Measurements from ENCODE around the gene MB21D2.
A peak's percentile ranks its signal among the peaks of the same experiment; 100 is the strongest.
"Not testable (repeated sequence)": the region's sequence is repeated elsewhere in the genome, so short reads cannot be mapped to it uniquely, and the experiment has no call there.

Gene MB21D2

DNA sequence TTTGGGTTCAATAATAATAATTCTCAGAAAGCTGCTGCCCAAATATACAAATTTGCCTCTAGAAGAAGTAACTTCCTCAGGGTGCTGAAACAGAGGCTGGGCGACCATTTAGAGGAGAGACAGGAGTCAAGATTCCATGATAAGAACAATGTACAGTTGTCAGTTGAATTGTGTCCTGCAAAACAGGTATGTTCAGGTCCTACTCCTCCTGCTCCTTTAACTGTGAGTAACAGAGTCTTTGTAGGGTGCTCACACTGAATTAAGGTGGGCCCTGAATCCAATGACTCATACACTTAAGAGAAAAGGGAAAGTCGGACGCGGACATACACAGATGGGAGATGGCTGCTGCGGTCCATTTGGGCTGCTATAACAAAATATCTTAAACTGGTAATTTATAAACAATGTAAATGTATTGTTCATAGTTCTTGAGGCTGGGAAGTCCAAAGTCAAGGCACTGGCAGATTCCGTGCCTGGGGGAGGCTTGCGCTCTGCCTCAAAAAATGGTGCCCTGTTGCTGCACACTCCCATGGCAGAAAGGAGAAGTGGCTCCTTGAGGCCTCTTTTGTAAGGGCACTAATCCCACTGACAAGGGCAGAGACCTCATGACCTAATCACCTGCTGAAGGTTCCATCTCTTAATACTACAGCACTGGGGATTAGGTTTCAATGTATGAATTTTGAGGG lies 55.1 kb downstream of the MB21D2 start:
- DNase-seq (ENCODE audit: low read depth in 1 of 2, low spot score in 1 of 2), result no peak

DNA sequence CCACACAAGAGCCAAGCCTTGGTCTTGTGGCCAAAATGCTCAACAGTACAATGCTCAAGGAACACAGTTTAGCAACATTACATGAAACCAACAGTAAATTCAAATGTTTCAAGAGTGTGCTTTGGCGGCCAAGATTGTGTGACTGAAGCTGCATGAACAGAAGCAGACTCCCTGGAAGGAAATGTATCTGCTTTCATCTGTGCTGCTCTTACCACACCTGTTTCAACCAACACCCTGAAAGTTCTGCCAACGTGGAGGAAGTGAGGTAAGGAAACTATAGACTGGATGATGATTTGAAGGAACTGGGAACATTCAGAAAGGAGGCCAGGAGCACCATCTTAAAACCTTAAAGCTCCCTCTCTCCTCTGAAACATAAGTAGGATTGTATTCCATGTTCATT lies 55.7 kb downstream of the MB21D2 start:
- DNase-seq (ENCODE audit: low read depth in 1 of 2, low spot score in 1 of 2), result no peak

GRCh38 chr3:192860454-192860853 lies 57.2 kb downstream of the MB21D2 start:
- no peak for DNase-seq (ENCODE audit: low read depth in 1 of 2, low spot score in 1 of 2)

DNA sequence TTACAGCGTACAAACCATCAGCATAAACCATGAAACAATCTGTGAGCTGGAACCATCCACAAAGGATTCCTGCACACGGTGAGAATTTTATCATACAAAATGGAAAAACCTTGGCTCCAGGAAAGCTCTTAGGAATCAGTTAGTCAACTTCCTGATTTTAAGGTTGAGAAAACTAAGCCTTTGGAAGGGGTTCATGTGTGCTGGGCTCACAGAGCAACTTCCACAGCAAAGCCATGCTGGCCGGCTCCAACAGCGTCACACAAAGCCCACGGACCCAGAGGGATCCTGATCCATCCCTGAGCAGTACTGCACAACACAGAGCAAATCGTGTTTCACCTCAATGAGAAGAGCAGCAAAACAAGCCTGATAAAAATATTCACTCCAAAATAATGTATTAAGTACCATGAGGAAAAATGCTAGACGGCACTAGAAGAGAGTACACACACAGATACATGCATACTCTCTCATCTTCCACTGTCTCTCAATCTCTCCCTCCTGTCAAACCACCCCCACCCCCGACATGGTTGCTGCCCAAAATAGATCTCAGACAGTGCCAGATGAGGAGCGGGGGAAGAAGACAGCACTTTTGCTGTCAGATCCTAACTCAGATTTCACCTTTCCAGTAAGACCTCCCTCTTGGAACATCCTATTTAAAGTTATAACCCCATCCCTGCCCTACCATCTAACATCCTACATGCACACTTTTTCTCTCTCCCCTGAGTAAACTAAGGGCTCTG lies 58.6 kb downstream of the MB21D2 start:
- DNase-seq (ENCODE audit: low read depth in 1 of 2, low spot score in 1 of 2), result no peak

- DNase-seq (ENCODE audit: low read depth in 1 of 2, low spot score in 1 of 2), result no peak
Measured at GRCh38 chr3:192857260-192857661, 60.4 kb downstream of the MB21D2 start.

GRCh38 chr3:192855434-192855833 lies 62.2 kb downstream of the MB21D2 start:
- no peak for DNase-seq (ENCODE audit: low read depth in 1 of 2, low spot score in 1 of 2)

DNA sequence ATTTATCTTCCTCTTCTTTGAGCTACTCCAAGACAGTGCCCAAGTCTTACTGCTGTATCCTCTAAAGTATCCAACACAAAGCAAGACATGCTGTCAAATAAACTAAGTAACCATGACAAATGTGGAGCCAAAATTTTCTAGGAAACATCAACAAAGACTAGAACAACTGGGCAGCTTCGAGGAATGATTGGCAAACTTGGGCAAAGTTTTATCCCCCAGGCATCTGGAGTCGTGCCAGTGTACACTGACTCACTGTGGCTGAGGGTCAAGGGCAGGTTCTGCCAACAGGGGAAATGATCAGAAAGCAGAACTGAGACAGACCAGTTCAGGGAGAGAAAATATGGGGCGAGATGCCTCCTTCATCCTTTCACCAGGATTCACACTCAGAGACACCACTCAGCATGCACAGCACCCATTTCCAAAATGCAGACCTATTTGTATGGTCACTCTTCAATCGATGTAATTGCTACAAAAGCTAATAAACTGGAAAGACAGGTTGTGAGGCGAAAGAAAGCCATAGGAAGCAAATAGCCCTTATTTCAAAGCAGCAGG lies 65.8 kb downstream of the MB21D2 start:
- DNase-seq (ENCODE audit: low read depth in 1 of 2, low spot score in 1 of 2), result no peak

GRCh38 chr3:192850451-192850981 lies 67.1 kb downstream of the MB21D2 start:
- peak in 1 of 2 donors; percentile 18 for DNase-seq (ENCODE audit: low read depth in 1 of 2, low spot score in 1 of 2)

DNA sequence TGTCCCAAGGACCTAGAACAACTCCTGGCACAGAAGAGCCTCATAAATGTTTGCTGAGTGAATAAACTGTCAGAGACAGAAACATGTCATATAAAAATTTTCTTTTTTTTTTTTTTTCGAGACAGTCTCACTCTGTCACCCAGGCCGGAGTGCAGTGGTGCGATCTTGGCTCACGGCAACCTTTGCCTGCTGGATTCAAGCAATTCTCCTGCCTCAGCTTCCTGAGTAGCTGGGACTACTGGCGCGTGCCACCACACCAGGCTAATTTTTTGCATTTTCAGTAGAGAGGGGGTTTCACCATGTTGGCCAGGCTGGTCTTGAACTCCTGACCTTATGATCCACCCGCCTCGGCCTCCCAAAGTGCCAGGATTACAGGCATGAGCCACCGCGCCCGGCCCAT lies 67.8 kb downstream of the MB21D2 start:
- not testable (repeated sequence) for DNase-seq (ENCODE audit: low read depth in 1 of 2, low spot score in 1 of 2)

DNA sequence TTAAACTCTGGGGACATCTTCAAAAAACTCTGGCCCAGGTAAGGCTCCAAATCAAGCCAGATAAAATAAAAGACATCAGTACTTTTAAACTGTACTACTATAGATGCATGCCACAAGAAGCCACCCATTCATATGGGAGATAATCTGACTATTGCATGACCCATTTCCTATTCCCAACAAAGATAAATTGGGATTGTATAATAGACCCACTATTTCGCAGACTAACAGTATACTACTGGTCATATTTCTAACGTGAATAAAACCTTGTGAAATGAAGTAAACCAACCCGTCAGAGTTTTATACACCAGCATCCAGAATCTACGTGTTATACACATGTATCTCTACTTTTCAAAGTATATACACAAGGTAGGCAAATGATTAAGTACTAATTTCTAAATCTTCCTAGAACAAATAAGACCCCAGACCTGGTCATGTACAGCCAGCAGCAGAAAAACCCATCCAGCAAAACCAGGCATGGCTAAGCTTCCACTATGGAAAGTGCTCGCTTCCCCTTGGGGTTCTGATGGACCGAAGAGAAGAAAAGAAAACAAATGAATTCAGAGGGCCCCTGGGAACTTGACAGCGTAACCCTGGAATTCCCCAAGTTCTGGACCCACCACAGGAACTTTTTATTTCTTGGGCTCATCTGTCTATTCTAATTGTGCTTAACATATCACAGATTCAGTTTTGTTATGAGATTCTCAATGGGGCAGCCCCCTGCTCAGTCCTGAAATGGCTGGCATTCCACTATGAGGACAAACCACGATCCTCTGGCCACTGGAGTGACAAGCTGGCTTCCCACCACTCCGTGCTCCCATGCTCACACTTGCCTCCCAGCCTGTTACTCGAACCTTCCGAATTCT lies 69.1 kb downstream of the MB21D2 start:
- DNase-seq (ENCODE audit: low read depth in 1 of 2, low spot score in 1 of 2), result no peak

- no peak for DNase-seq (ENCODE audit: low read depth in 1 of 2, low spot score in 1 of 2)
Measured at GRCh38 chr3:192847941-192848340, 69.7 kb downstream of the MB21D2 start.

GRCh38 chr3:192845526-192845855 lies 72.2 kb downstream of the MB21D2 start:
- no peak for DNase-seq (ENCODE audit: low read depth in 1 of 2, low spot score in 1 of 2)

GRCh38 chr3:192844836-192845525 lies 72.7 kb downstream of the MB21D2 start:
- no peak for DNase-seq (ENCODE audit: low read depth in 1 of 2, low spot score in 1 of 2)

- no peak for DNase-seq (ENCODE audit: low read depth in 1 of 2, low spot score in 1 of 2)
Measured at GRCh38 chr3:192844486-192844765, 73.2 kb downstream of the MB21D2 start.

GRCh38 chr3:192843723-192844485 lies 73.8 kb downstream of the MB21D2 start:
- DNase-seq (ENCODE audit: low read depth in 1 of 2, low spot score in 1 of 2), result no peak

GRCh38 chr3:192843119-192843518 lies 74.5 kb downstream of the MB21D2 start:
- no peak for DNase-seq (ENCODE audit: low read depth in 1 of 2, low spot score in 1 of 2)

- no peak for DNase-seq (ENCODE audit: low read depth in 1 of 2, low spot score in 1 of 2)
Measured at GRCh38 chr3:192842711-192843110, 74.9 kb downstream of the MB21D2 start.

DNA sequence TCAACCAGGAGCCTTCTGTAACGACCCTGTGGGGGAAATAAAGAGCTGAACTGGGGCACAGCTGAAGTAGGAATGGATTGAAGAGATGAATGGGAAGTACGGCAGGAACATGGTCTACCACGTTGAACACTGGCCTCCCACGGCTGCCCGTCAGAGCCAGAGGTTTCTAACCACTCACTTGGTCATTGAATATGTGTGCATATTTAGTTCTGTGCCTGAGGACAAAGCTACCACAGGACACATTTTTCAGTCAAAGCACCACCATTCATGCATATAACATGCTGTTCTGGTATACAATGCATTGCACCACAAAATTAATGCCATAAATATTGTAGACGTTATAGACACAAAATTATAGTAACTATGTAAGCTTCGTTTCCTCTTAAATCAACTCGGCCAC lies 75.5 kb downstream of the MB21D2 start:
- no peak for DNase-seq (ENCODE audit: low read depth in 1 of 2, low spot score in 1 of 2)

DNA sequence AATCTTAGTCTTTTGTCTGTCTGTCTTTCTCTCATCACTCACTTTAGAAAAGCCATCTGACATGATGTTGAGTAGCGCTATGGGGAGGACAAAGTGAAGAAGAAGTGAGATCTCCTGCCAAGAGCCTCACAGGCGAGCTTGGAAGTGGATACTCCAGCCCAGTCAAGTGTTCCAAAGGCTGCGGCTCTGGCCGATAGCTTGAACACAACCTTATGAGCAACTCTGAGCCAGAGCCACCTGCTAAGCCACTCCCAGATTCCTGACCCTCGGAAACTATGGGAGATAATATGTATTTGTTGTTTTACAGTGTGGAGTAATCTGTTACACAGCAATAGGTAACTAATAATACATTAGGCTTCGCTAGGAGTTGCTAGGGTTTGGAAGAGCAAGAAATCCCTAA lies 76.2 kb downstream of the MB21D2 start:
- DNase-seq (ENCODE audit: low read depth in 1 of 2, low spot score in 1 of 2), result no peak

DNA sequence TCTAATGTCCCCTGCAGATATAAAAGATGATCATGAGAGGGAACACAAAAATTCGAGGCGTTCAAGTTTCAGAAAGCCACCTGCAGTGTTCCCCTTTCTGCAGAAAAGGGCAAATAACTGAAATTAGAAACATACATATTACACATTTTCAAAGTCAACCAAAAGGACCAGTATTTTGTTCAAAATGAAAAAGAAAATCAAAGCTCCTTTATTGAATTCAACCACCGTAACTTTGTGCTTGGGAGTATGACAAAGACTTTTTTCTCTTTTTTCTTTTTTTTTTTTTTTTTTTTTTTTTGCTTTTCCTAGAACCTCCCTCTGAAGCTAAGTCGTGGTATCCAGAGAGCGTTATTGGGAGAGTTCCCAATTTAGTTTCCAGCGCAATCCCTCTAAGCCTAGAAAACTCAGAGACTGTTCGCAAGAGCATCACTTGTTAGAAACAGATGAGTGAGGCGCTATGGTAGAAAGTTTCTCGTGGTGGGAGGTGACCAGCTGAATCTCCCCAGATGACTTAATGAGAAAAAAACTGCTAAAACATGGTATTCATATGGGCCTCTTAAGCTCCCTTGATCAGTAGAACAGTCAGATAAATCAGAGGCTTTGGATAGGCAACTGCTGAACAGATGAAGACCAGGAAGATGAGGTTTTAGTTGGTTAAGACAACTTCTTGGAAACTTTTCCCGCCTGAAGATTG lies 77.4 kb downstream of the MB21D2 start:
- DNase-seq (ENCODE audit: low read depth in 1 of 2, low spot score in 1 of 2), result no peak
